ENCODE measurements around the gene TMEM30A.

DNA sequence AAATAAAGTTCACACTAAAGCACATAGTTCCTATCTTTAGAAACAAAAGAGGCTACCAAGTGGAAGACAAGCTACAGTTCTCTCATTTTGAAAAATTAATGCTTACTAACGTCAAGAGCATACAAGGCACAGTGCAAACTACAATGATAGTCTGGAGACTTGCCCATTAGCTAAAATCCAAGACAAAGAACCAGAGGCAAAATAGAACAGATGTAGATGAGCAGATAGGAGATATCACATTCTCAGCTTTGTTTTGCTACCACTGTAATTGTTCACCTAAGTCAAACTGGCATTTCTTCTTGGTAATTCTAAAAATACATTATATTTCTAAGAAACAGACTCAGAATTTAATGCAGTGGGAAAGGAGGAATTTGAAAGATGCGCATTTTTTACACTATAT is 5.2 kb downstream of the TMEM30A start:
- TF ChIP-seq CTCF (IDR thresholded peaks at IDR 0.05), result no peak
- TF ChIP-seq POLR2A (IDR thresholded peaks at IDR 0.05; ENCODE audit: low read depth), result no peak
- no peak for TF ChIP-seq POLR2AphosphoS5 (IDR thresholded peaks at IDR 0.05)
